Esophagus mucosa (tissue), 1 donor: ENCODE data around the gene VAMP8. TPM values are rescaled to one million over a fixed set of nuclear protein-coding genes. Genes with fewer than 3 reads are reported as not detected.

ENCODE experiments used
- ATAC-seq: fragments of 200-7000 bp; cut with Tn5 transposase; one replicate; pipeline ENCODE4 v1.9.1; 2020
- total RNA-seq: library from RNA; stranded (reverse); gene quantifications from one replicate; pipeline ENCODE4 v1.2.4, GENCODE V29; 2023
- donor health status: DM: yes; HTN: yes; CAD: no.

The VAMP8 gene
- total RNA-seq, 1 donor from 2014 or later, result 264 TPM

DNA sequence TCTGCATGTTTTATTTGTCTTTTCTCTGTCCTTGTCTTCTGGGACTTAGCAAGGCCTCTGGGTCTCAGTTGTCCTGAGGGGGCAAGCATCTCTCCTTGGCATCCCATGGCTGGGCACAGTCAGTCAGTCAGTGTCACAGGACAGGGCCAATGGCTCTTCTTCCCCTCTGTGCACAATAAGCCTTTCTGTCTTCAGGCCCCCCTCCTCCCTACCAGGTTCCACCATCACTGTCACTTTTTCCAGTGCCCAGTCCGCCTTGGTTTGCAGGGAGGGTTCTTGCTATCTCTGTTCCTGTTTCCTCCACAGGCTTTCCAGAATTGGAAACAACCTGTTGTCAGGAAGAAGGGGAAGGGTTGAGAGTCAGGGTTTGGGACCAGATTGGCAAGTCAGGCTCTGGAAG lies 5.1 kb downstream of the VAMP8 start:
- no peak for ATAC-seq

DNA sequence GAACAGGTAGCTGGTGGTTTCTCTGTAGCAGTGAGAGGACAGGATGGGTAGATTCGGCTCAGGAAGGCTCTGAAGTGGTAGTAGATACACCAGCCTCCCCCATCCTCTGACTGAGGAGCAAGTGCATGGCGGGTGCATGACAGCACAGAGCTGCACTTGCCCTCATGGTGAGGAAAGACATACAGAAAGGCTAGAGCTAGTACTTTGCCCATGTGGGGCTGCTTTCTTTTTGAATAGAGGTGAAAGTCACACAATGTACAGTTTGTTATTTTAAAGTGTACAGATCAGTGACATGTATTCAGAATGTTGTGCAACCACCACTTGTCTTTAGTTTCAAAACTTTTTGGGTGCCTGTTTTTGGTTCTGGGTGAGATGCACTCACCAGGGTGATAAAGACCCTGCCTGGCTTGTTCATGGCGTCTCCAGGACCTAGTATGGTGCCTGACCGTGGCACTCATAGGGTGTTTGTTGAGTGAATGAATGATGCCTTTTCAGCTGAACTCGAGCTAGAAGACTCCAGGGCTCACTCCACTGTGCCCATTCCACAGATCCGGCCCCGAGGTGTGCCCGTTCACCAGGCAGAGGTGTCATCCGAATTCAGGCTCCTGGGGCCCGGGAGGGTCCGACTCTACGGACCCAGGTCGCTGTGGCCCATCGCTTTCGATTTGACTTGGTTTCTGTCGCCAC lies 6.4 kb downstream of the VAMP8 start:
- ATAC-seq, result no peak

DNA sequence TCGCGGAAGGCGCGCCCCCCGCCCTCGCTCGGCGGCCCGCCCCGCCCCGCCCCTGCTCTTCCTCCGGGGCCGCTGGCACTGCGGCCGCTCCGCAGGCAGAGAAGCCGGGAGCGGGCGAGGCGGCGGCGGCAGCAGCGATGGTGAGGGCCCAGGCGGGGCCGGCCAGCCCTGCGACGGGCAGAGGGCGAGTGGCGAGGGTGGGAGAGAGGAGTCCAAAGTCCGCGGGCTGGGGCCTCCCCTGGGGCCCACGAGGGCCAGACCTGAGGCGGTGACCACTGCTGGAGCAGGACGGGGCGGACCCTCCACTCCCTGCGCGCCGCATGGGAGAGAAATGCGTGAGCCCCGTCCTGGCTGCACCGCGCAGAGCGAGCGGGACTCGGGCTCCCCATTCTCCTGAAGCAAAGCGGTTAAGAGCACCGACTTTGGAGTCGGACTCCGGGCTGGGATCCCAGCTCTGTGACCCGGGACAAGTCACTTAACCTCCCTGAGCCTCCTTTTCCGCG lies 7.0 kb downstream of the VAMP8 start, which contains the start of gene VAMP5:
TSS of gene VAMP5 (plus strand) at position 78 of the 503 bp plus-strand sequence. CDS start at position 138, 60 bp downstream.
- peak; percentile 35 for ATAC-seq

DNA sequence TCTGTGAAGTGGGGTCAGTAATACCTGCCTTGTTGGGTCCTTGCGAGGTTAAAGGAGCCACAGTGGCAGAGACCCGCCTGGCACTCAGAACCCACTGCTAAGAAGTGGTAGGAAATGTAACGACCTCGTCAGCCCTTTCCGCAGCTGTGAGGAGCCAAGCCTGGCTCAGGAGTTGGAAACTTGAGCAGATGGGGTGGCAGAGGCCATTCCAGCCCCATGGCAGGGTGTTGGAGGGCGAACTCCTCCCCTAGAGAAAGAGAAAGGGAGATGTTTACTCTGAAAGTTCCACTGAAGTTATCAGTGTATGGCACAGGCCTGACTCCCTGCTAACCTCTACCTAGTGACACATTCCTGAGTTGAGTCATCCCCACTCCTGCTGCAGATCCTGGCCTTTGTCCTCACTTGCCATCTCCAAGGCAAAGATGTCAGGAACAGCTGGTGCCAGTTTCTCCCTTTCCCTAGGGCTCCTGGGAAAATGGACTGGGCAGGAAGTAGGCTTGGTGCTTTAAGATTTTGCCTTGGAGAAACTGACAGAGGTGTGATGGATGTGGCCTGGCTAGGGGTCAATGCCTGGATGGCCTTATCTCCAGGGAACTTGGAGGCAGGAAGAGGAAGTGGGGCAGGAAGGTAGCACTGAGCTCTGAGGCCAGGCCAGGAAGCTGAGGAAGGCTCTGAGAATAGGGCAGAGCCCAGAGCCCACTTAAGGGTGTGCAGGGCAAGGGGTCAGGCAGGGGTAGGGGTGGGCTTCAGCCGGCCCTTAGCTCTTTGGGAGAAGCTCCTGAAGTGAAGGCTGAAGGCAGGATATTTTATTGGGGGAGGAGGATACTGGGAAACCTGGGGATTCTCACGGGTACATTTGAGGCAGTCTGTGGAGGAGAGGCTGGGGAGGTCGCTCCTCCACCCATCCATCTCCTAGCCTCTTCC lies 7.7 kb downstream of the VAMP8 start:
- peak; percentile 87 for ATAC-seq

DNA sequence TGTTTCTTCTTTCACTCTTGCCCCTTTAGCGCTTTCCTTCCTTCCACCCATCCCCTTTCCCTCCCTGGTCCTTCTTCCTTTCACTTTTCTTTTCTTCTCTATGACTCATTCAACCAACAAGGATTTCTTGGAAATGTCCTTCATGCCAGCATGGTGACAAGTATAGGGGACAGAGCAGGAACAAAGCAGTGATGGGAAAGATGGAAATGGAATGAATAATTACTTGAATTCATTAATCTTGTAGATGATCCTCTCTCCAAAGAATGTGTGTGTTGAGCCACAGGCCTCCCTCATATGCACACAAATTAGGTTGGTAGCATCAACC lies 8.4 kb downstream of the VAMP8 start:
- no peak for ATAC-seq

DNA sequence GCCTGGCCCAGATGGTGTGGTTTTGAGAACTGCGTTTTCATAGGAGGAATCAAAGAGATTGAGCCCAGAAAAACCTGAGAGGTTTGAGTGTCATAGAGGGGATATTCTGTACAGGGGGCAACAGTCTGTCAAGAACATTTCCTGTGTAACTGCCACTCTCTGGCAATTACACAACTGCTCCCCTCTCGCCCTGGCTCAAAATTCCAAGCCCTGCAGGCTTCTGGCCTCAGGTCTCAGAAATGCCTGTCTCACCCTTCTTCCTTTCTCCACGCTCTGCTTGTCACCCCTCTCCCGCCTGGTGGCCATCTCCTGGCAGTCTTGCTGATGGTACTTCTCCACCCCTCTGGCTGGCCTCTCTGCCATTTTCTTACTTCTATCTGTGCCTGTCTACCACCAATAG lies 10.8 kb downstream of the VAMP8 start:
- ATAC-seq, result no peak

GRCh38 chr2:85588645-85589044 lies 11.3 kb downstream of the VAMP8 start:
- ATAC-seq, result no peak

- no peak for ATAC-seq
Observed at GRCh38 chr2:85589181-85589580, 11.8 kb downstream of the VAMP8 start.

DNA sequence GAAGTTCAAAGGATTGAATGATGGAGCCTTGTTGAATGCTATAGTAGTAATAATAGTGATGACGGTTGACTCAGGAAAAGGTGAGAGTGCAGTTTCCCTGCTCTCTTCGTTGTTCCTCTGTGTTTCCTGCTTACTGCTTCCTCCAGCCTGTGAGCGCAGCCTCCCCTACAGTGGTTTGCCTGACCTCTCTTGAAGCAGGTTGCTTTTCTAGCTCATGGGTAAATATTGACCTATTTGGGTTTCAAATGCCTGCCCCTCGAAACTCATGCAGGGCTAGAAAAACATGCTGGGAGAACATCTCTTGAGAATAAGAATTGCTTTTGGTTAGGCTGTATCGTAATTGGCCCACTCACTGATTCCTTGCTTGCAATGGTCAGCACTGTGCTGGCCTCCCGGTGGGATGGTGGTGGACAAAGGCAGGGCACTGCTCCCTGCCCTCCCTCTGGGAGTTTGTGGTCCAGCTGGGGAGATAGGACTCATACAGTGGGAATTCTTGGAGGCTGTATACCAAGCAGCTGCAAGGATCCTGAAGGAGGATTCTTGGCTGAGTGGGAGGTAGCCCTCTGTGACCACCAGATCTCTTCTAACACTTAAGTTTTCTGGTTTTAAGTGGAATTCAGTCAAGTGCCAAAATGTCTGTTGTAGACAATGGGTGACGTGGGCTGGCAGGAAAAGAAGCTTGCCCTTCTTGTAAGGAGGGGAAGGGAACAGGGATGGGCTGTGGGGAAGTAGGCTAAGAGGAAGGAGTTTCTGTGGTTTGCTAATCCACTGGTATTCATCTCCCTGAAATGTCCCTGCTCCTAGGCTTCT lies 12.8 kb downstream of the VAMP8 start:
- peak; percentile 57 for ATAC-seq

GRCh38 chr2:85590950-85591349 lies 13.6 kb downstream of the VAMP8 start:
- peak; percentile 53 for ATAC-seq

DNA sequence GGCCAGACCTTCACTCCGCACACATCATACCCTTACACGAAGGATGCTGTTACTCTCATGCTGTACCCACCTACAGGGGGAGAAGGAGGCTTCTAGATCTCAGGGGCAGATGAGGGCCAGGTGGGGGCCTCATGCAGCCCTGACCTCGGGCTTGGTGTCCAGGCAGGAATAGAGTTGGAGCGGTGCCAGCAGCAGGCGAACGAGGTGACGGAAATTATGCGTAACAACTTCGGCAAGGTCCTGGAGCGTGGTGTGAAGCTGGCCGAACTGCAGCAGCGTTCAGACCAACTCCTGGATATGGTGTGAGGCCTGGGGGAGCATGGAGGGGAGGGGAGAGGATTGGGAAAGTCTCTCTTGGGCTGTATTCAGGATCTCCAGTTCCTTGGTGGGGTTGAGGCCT lies 14.2 kb downstream of the VAMP8 start:
- ATAC-seq, result no peak

- peak; percentile 14 for ATAC-seq
Observed at GRCh38 chr2:85592299-85592698, 14.9 kb downstream of the VAMP8 start.

DNA sequence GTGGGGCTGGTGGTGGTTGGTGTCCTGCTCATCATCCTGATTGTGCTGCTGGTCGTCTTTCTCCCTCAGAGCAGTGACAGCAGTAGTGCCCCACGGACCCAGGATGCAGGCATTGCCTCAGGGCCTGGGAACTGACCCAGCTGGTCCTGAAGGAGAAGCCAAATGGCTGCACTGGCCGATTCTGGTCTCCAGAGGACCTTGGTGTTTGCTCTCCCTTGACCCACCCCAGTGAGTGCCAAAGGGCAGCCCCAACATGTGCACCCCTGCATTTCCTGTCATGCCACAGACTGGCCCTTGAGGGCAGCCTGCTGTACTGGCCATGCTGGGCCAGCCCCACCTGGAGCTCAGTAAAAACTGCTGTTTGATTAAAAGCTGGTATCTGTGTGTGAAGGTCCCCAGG lies 15.6 kb downstream of the VAMP8 start:
- ATAC-seq, result no peak

GRCh38 chr2:85594715-85595300 lies 17.4 kb downstream of the VAMP8 start:
- ATAC-seq, result no peak

- peak; percentile 95 for ATAC-seq
Observed at GRCh38 chr2:85595301-85596025, 18.1 kb downstream of the VAMP8 start, which contains the start of gene RNF181. TSS of gene RNF181 (plus strand) at chr2:85595745. CDS start at chr2:85595764, 19 bp downstream.

DNA sequence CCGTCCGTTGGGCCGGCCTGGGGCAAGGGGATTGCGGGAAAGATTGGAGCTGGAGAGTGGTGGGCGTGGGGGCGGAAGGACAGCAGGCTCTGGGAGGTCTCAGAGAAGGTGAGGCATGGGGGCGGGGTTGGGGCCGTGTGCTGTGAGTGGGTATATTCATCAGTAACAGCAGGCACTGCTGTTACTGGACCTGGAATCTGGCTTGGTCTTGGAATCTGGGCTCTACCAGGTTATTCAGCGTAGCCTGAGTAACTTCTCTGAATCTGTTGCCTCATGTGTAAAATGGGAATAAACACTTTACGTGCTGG lies 18.6 kb downstream of the VAMP8 start:
- ATAC-seq, result no peak

DNA sequence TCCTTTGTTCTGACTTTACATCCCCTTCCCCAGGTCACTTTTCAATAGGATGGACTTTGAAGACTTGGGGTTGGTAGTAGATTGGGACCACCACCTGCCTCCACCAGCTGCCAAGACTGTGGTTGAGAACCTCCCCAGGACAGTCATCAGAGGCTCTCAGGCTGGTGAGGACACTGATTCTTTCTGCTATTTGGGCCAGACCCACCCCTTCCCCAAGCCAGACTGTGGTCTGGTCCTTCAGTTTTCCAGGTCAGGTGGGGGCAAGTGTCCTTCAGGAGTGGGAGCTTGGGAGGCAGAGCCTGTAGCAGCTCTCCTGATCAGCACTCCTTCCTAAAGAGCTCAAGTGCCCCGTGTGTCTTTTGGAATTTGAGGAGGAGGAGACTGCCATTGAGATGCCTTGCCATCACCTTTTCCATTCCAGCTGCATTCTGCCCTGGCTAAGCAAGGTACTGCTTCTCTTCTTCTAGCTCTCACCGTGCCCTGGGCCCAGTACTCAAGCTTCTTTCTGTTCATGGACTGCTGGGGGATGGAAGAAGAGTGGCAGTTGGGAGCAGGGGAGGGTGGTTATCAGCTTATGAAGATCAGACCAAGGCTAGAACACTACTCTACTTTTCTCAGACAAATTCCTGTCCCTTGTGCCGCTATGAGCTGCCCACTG lies 19.2 kb downstream of the VAMP8 start:
- no peak for ATAC-seq

- no peak for ATAC-seq
Observed at GRCh38 chr2:85597241-85597640, 19.9 kb downstream of the VAMP8 start.

- no peak for ATAC-seq
Observed at GRCh38 chr2:85598594-85599340, 21.4 kb downstream of the VAMP8 start.

GRCh38 chr2:85599468-85600234 lies 22.3 kb downstream of the VAMP8 start:
- ATAC-seq, result no peak
